DMS153 treated with DMSO at 0.1 percent for 48 hours (cell line): ENCODE data around the gene PARN.

Source experiments
- DNase-seq: peaks from one replicate; lab custom pipeline; 2025; ENCODE audit not compliant: unreplicated experiment; lab: John Stamatoyannopoulos, UW

Gene PARN

GRCh38 chr16:14500791-14501190 is 129.3 kb downstream of the PARN start:
- no peak for DNase-seq

GRCh38 chr16:14499110-14499509 is 130.9 kb downstream of the PARN start:
- DNase-seq: no peak

GRCh38 chr16:14497245-14498082 is 132.6 kb downstream of the PARN start:
- DNase-seq: peak; percentile 45

DNA sequence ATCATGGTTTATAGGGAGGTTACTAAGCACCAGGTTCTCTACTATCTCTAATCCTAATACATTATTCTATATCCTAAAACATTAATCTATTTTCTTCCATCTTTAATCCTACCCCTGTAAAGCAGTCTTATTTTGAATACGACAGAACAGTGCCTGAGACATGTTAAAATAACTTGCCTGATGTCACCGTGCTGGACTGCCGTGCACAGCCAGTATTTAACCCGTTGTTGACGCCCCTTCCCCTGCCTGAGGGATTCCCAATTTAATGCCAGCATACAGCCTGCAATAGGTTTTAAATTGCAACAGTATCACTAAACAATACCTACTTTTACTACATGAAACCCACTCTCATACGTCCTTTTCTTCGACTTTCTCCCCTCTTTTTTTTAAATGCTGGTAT is 133.3 kb downstream of the PARN start:
- no peak for DNase-seq

GRCh38 chr16:14496047-14496770 is 133.9 kb downstream of the PARN start:
- no peak for DNase-seq

DNA sequence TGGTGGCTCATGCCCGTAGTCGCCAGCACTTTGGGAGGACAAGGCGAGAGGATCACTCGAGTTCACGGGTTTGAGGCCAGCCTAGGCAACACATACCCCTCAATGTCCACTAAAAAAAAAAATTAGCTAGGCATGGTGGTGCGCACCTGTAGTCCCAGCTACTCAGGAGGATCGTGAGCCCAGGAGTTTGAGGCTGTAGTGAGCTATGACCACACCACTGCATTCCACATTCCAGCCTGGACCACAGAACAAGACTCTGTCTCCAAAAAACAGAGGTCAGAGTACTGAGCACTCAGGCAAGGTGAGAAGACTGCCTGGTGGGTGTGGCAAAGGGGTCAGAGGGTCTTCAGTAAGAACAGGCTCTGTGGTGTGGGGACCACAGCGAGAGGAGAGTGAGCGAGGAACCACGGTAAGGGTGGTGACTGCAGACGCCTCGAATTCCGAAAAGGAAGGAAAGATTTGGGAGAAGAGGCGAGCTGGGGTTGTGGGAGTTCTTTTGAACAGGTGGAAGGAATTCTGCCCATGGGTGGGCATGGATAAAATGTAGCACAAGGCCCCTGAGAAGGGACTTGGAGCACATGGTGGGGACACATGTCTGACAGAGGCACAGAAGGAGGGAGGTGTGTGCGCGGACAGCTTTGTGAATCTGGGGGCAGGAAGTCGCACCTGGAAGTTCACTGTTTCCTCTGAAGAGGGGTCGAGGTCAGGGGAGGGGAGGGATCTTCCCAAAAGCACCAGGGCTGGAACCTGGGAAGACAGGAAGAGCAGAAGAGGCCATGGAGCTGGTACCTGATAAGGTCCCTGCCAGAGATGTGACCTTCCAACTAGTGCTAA is 134.6 kb downstream of the PARN start:
- DNase-seq: no peak

DNA sequence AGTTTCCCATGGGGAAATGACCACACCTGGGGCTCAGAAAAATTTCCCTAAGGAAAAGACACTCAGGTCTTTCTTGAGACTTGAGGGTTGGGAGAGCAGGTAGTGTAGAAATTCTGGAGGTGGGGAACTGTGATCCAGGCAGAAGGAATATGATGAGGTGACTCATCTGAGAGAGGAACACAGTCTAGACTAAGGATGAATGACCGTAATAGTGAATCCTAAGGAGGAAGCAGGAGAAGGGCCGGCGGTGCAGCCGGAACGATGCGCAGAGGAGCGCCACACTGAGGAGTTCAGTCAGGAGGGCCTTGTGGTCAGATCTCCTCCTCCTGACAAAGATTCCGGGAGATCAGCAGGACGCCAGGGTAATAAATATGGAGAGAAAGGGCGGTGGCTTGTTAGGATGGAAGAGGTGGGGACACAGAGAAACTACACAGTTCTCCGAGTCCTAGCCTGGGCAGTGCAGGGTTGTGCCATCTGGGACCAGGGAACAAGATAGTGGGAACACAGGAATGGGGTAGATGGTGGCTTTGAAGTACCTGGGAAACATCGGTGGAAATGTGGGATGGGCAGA is 135.6 kb downstream of the PARN start:
- no peak for DNase-seq

- no peak for DNase-seq
Measured at GRCh38 chr16:14493791-14494190, 136.3 kb downstream of the PARN start.

- DNase-seq: no peak
Measured at GRCh38 chr16:14492614-14493013, 137.4 kb downstream of the PARN start.

GRCh38 chr16:14491861-14492529 is 138.1 kb downstream of the PARN start:
- no peak for DNase-seq

GRCh38 chr16:14490235-14490634 is 139.8 kb downstream of the PARN start:
- DNase-seq: no peak

DNA sequence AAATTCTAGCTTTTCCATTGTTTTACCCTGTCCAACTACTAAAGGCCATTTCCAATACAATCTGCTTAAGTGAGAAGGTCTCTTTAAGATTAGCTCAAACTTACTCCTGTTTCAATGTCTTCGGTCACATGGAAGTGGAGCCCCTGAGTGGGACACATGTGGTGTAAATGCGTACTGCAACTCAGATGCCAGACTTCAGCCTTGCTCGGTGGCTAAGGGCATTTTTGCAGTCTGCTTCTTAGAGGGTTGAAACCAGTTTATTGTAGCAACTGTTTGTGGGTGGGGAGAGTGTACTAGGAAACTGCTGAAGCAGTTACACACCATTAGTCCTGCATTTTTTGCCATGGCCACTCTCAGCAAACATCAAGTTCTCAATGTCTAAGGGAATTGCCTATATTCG is 140.6 kb downstream of the PARN start:
- DNase-seq: no peak

DNA sequence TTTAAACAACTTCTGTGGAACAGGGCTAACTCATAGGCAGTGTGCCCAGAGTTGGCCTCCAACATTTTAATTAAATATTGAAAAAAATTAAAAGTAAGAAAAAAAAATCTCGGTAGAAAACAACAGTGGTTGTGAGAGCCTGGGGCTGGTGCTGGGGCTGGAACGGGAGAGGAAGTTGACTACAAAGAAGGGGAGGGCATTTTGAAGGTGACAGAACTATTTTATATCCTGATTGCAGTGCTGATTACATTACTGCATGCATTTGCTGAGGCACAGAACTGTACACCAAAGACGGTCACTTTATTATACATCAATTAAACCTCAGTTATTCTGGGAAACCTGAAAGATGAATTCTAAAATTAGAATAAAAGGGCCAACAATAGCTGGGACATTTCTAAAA is 142.5 kb downstream of the PARN start:
- DNase-seq: no peak

GRCh38 chr16:14486520-14487303 is 143.3 kb downstream of the PARN start:
- peak; percentile 42 for DNase-seq

DNA sequence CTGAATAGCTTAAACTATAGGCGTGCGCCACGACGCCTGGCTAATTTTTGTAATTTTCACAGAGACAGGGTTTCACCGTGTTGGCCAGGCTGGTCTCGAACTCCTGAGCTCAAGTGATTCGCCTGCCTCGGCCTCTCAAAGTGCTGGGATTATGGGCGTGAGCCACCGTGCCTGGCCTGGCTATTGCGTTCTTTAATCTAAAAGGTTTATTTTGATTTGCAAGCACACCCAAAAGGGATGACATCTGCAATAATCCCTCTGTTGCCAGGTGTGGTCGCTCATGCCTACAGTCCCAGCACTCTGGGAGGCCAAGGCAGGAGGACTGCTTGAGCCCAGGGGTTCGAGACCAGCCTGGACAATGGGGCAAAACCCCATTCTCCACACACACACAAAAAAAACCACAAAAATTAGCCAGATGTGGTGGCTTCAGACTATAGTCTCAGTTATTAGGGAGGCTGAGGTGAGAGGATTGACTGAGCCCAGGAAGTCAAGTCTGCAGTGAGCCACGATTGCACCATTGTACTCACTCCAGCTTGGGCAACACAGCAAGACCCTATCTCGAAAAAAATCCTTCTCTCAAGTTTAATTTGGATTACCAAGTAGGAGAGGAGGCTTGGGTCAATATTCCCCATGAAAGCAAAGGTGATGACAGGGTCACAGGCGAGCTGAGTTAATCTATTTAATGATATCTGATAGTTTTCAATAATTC is 144.1 kb downstream of the PARN start:
- DNase-seq: no peak

DNA sequence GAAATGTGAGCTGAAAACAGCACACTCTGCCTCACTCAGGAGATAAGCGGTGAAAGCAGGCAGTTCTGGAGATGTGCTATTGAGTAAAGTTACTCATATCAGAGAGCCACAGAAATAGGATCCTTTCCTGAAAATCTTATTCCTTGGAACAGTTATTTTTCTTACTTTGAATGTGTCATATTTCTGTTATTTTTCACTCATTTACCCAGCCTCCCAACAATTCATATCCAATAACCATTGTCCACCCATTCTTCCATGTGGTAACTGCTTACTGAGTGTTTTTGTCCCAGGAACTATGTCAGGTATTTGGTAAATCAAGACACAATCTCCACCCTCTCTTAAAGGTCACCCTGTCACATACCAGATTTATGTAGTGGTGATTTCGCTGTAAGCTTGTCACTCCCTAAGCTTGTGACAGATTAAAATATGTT is 144.9 kb downstream of the PARN start:
- no peak for DNase-seq

GRCh38 chr16:14483819-14484385 is 146.2 kb downstream of the PARN start:
- DNase-seq: no peak

- DNase-seq: no peak
Measured at GRCh38 chr16:14476183-14476582, 153.9 kb downstream of the PARN start.
